ENCODE results near the gene KCNJ6.

Gene KCNJ6

DNA sequence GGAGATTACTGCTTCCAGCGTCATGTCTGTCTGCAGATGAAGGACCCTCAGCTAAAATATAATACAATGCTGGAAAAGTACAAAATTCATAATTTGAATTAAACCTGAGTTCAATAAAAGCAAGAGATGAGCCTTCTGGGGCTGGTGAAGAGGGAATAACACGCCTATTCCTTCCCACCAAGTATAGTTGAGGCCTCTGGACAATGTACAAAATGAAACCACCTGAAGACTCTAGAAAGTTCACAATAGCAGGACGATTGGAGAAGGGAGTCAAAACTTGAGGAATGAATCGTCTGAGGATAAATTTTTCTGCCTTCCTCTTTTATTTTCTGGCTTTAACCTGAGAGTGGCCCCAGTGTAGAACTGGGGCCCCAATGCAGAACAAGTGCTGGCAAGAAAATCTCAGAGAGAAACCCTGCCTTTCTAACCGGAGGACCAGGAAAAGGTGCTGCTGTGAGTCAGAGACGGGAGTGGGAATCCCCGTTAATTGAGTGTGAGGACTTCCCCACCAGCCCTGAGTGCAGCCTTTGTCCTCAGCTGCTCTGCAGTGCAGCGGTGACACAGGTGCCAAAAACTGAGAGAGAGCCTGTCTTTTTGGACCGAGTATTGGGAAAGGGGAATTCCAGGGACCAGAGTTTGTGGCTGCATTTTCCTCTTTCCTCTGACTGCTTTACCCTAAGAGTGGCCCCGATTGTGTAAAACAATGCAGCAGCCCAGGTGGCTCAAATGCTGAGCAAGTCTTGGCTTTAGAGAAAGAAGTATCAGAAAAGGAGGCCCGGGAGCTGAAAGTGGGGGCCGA lies 284.7 kb downstream of the KCNJ6 start:
- no peak for DNase-seq

DNA sequence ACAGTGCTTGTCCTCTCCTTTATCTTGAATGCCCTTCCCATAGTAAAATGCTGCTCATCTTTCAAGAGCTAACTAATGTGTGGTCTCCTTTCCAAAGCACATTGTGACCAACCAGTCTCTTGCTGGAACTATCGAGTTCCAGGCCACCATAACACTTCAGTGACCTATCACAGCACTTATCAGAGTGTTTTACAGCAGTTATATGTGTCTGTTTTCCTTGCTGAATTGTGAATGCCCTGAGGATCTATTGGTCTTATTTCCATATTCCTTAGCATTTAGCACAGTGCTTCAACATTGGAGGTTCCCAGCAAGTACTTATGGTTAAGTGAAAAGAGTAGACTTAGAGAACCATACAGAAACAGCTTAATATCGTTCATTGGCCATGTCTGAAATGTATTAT lies 285.4 kb downstream of the KCNJ6 start:
- no peak for DNase-seq

DNA sequence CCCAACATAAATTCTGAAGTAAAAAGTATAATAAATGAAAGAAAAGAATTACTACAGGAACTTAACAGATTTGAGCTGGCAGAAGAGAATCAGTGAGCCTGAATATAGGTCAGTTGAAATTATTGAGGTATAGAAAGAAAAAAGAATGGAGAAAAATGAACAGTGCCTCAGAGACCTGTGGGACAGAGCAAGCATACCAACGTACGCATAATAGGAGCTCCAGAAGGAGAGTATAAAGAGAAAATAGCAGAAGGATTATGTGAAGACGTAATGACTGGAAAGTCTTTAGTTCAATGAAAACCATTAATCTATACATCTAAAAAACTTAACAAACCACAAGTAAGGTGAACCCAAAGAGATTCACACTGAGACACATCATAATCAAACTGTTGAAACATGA lies 287.9 kb downstream of the KCNJ6 start:
- no peak for DNase-seq

DNA sequence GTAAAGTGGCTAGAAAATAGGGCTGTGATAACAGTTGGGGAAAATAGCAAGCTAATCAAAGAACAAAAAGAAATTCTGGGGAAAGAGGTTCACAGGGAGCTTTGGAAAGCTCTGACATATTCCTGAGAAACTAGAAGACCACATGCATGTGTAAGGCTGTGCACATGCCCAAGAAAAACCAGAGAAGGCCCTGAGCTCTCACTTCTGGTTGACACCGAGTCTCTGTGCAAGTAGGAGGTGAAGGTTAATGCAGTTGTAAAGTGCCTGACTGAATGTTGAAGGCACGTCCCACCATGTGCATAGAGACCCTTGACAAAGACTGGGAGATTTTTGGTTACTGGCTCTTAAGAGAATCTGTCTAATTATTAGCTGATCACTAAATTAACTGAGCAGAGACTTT lies 288.7 kb downstream of the KCNJ6 start:
- DNase-seq, result no peak

DNA sequence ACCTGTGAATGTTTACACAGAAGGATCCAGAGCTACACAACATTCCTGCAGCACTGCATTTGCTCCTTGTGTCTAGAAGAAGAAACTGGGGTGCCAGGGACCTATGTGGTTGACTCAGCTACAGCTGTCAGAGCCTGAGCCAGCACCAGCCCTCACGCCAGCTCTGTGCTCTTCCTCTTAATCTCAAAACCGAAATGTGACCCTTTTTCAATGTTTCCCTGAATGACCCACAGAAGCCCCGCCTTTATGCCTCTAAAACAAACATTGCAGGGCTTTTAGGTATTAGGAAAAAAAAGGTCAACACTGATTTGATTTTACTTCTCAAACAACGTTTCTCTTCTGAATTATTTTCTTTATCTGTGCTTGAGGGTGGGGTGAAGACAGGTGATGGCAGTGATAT lies 289.2 kb downstream of the KCNJ6 start:
- DNase-seq, result no peak

DNA sequence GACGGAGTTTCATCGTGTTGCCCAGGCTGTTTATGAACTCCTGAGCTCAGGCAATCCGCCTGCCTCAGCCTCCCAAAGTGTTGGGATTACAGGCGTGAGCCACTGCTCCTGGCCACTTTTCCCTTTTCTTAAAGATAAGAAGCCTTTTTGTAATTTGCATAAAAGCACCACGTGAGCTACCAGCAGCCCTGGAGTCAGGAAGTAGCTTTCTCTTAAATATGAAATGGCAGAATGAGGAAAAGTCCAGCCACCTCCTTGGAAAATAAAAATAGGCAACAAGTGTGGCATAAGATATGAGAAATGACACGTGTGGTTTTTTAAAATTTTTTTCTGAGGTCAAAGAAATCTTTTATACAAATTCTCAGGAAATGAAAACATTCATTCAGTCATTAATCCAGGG lies 289.9 kb downstream of the KCNJ6 start:
- DNase-seq, result no peak

DNA sequence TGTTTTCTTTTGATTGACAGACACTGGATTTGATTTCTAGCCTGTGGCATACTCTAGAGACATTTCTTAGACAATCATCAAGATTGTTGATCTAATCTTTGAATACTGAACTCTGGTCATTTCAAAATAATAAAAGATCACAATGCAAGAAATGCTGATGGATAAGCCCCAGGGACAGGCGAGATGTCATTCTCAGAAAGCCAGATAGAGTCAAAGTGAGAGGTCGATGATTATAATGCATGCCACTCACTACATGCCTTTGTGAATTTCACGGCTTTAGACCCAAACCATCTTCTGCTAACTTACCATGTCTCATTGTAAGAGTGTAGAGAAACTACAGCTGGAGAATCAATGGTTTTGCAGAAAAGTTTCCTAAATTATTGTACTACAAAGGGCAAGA lies 292.6 kb downstream of the KCNJ6 start:
- DNase-seq, result no peak

DNA sequence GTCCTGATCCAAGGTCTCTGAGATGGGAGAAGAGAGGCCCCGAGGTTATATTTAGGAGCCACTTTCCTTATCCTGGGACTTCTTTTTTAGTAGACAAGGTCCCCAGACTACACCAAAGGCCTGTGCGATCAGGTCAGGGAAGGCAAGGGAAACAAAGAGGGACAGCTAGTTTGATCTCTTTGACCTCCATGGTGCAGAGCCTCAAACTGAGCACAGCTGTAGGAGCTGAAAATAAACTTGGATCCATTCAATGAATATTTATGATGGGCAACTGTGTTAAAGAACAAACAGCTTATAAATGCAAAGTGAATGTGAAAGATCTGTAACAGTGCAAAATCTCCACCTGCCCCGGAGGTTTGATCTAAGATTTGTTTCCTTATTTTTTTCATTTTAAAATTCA lies 293.1 kb downstream of the KCNJ6 start:
- no peak for DNase-seq

DNA sequence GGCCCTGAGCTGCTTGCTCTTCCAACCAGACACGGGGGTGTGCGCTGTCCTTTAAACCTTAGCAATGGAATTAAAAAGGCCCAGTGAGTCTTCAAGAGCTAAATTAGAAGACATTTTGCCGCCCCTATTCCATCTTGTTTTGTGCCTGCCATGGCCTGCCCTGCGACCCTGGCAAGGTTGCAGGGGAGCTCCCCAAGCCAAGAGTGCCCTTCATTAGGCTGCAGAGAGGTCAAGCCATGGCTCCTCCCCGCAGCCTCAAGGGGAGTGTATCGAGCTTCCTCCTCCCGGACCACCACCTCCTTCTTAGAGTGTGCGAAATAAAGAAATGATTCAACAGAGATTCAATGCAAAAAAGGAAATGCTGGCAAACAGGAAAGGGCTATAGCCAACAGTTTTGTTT lies 293.5 kb downstream of the KCNJ6 start:
- DNase-seq, result no peak

DNA sequence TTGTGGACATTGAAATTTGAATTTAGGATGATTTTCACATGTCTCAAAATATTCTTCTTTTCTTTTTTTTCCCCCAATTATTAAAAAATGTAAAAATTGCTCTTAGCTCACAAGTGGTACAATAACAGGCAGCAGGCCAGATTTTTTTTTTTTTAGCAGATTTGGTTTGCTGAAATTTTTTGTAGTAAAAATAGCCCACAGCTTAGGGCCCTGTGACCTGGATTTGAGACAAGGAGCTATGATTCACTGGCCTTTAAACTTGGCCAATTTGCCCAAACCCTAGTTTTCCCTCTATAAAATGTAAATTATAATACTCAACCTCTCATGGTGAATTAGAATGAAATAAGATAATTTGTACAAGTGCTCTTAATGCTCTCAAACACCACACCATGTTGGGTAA lies 295.9 kb downstream of the KCNJ6 start:
- DNase-seq, result no peak

DNA sequence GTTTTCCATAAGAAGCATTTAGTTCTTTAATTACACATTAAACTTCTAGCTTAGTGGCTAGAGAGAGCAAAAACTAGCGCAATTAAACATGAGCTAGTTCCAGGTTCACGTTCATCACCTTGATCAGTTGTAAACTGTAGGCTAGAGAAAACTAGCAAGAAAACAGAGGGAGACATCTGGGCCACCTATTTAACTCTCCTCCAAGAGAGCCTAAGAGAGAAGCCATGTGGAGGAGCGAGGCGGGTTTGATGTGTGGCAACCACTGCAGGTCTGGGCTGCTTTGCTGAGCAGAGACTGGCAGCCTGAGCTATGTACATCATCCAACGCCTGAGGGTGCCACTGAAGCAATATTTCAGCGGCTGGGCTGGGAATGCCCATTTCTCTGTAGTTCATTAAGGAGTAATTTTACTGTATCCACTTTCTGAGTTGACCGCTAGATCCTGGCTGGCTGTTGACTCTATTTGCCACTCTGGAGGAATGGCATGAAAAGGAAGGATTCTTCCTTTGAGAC lies 296.7 kb downstream of the KCNJ6 start:
- DNase-seq, result no peak

DNA sequence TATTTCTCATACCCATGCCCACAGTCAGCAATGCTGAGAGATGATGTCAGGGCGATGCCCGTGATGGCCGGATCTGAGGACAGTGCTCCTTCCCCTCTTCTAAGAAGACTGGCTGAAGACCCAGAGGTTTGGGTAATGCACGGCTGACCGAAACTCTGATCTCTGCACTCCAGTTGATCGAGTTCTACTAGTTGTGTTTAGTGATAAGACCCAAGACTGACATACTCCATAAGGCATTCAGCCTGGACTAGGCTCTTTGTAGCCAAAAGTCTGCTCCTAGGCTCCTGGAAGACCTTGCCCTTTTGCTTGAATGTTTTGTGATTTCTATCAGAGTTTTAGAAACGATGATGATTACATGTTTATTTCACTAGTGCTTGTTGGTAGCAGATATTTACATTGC lies 298.2 kb downstream of the KCNJ6 start:
- DNase-seq, result no peak

DNA sequence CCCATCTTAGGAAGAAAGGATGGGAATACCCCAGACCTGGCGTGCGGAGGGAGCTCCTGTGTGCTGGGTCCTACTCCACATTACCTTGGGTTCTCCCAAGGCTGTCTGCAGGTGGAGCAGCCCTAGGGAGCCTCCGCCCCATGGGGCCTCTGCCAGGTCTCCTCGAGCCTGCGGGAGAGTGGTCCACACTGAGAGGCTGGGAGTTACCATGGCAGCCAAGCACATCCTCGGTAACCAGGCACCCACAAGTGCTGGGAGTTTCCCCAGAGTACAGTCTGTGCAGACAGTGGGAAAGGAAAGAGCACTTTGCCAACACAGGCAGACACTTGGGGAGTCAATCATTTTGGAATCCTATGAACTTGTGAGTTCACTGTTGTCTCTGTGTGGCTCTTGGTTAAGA lies 300.3 kb downstream of the KCNJ6 start:
- DNase-seq, result no peak

DNA sequence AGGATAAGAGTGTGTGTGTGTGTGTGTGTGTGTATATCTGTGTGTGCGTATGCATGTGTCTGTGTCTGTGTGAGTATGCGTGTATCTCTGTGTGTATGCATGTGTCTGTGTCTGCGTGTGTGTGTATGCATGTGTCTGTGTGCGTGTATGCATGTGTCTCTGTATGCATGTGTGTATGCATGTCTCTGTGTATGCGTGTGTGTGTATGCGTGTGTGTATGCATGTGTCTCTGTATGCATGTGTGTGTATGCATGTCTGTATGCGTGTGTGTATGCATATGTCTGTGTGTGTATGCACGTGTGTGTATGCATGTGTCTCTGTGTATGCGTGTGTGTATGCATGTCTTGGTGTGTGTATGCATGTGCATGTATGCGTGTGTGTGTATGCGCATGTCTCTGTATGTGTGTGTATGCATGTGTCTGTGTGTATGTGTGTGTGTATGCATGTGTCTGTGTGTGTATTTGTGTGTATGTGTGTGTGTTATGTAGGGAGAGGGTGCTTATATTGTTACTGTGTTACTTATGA lies 301.8 kb downstream of the KCNJ6 start:
- no peak for DNase-seq

DNA sequence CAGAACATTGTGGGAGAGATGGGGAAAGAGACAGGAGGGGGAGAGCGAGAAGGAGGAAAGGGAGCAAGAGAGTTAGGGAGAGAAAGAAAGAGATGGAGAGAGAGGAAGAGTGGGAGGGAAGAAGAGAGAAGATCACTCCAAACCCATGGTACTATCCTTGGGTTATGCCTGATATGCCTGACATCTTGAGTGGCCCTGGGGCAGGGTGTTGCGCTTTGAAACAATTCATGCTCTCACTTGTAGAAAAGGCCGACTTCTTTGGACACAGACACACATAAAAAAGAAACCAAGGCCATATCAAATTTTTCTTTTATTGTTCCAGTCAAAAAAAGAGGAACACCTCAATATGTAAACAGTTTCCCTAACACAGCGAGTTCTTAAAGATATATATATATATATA lies 309.2 kb downstream of the KCNJ6 start:
- no peak for DNase-seq

DNA sequence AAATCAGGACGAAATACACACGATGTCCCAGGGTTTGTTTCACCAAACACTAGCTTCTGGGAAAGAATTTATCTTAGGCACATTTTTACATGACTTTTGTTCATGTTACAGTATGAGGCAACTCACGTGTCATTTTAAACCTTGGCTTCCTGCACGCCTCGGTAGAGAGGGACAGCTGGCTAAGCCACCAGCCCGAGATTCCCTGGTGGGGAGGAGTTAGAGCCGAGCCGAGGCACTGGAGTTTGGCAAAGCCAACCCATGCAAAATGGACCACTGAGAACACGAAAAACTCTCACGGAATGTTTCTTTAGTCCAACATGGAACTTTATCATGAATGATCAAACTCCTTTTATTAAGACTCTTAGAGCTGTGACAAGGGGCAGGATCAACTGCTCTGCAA lies 309.7 kb downstream of the KCNJ6 start:
- no peak for DNase-seq

DNA sequence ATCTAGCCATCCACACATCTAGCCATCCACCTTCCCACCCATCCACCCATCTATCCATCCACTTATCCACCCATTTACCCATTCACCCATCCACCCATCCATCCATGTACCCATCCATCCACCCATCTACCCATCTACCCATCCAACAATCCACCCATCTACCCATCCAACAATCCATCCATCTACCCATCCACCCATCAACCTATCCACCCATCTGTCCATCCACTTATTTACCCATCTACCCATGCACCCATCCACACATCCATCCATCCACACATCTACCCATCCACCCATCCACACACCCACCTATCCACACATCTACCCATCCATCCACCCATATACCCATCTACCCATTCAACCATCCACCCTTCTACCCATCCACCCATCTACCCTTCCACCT lies 311.3 kb downstream of the KCNJ6 start:
- no peak for DNase-seq

DNA sequence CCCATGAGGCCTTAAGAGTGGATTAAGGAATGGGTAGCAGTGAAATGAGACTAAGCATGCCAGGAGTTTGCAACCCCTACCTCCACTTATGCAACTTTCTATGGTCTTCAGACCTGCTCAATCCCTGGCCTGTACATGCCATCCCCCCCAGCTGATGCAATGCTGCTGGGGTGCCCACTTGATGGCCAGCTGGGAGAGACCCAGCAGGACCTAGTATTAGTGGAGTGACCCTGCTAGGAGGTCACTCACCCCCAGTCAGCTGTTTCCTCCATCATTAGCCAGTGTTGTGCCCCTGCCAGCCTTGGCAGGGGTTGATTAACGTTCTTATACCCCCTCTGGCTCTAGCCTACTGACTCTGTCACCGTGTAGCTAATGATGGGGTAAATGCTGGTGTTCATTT lies 313.1 kb downstream of the KCNJ6 start:
- no peak for DNase-seq

DNA sequence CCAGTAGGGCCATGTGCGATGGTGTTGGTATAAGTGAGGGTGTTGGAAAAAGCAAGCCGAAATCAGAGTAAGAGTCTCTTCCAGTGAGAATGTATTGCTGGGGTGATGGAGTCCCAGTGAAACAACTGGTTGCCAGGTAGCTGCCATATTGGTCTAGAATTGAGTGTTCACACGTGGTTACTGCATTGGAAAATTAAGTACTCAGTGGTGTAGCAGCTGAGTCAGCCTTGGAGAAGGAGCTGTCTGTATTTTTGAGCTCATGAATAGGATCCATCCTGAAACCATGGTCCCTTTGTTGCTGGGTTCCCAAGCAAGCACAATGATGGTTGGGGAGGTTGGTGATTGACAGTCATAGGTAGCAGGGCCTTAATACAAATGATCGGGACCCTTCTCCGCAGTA lies 314.3 kb downstream of the KCNJ6 start:
- no peak for DNase-seq

DNA sequence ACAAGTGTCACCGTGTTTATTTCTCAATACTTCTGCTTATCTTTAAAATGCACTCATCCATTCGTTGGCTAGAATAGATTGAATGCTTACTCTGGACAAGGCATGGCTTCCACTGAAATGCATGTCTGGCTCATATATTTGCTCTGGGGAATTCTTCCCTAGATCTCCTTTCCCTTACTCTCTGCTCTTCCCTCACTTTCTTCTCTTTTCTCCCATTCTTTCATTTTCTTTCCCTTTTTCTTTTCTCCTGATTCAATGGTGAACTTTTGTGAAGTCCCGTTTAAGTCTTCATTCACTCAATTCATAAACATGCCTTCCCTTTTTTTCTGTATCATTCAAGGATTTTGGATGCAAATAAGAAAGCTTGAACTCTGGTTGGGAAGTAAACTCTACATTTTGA lies 315.2 kb downstream of the KCNJ6 start:
- DNase-seq, result no peak

DNA sequence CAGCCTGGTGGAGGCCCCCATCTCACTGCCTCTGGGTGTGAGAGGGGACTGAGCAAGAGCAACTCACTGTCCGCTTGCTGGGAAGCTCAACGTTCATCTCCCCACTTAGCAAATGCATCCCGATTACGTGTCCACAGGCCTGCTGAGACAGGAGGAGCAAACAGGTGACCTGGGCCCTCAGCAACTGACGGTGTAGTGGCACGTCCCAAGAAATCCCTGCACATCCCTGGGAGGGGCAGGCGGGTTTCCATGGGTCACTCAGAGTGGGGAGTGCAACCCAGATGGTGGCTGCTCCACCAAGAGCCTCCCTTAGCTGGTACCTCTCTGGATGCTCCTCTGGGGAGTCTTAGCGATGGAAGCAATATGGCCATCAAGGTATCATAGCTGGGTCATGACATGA lies 320.3 kb downstream of the KCNJ6 start:
- no peak for DNase-seq

DNA sequence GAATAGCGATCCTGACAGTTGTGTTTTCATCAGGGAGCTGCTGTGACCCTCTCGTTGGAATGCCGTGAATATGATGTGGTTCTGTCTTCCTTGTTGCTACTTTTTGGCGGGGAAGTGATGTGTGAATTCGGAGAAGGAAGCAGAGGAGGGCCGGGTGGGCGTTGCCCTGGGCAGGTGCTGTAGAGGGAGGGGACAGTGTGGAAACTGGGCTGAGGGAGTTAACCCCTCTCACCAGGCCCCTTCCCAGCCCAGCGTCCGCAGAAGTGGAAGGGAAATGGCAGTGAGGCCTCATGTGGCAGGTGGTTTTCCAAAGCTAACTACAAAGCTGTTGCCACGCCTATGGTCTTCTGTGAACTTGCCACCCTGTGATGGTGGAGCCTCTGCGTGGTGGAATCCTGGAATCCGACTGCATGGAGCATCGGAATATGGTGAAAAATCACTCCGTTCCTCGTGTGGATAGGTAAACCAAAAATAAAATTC lies 321.7 kb downstream of the KCNJ6 start:
- no peak for DNase-seq

DNA sequence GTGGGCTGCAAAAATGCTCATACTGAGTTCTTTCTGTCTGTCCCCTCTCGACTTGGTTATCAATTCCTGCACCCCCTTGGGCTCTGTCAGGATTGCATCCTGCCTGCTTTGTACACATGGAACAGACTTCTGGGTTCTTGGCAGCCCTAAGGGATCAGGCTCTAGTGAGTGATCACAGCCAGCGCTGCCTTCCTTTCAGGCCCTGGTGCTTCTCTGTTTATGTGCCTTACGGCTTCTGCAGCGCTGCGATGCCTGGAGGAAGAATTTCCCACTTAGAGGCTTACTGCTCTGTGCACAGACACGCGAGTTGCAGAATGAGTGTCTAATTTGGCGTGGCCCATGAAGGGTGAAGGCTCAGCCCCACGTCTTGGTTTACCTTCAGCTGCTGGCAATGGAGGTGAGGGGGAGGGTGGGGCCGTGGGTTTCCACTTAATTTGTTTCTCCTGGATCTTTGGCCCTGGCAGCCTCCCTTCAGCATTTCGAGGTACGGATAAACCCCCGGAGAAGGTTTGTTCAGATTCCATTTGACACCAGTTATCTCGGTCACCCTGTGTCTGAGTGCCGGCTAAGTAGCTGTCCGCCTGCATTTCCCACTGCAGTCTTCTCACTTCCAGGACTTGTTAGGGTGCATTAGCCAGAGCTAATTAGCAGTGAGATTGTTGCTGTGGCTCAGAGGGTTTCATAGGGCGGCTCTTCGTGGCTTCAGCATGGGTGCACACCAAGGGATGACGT lies 322.4 kb downstream of the KCNJ6 start:
- DNase-seq, result no peak

DNA sequence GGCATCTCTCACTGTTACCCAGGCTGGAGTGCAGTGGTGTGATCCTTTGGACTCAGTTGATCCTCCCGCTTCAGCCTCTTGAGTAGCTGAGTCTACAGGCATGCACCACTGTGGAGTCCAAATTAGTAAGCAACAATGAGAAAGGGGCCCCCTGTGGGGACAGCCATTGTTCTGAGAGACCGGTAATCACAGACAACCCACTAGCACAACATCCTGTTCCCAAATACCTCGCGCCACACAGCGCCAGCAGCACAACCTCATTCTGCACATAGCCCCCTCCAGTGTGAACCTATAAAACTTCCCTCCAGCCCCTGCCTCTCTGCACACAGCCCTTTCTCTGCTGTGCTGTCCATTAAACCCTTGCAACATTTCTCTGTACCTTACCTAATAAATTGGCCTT lies 323.2 kb downstream of the KCNJ6 start:
- DNase-seq, result no peak
